NCI-H510A (cell line): ENCODE results near the gene EMD.
"Not testable (repeated sequence)": the region's sequence is repeated elsewhere in the genome, so short reads cannot be mapped to it uniquely, and the experiment has no call there.

Source experiments
- DNase-seq: peaks from one replicate; lab custom pipeline; 2025; lab: John Stamatoyannopoulos, UW

The EMD gene

DNA sequence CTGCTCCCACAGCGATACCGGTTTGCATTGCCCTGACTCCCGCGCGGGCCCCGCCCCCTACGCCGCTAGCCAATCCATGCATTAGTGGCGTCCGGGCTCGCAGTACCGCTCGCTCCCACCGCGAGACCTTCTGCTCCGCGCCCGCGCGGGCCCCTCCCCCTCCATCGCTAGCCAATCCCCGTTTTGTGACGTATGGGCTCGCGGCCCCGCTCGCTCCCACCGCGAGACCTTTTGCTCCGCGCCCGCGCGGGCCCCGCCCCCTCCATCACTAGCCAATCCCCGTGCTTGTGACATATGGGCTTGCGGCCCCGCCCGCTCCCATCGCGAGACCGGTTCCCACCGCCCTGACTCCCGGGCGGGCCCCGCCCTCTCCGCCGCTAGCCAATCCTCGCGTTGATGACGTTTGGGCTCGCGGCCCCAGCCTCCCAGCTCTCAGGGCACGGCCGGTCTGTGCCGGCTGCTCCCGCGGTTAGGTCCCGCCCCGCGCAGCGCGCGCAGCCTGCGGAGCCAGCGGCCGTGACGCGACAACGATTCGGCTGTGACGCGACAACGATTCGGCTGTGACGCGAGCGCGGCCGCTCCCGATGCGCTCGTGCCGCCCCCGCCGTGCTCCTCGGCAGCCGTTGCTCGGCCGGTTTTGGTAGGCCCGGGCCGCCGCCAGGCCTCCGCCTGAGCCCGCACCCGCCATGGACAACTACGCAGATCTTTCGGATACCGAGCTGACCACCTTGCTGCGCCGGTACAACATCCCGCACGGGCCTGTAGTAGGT, at the start of gene EMD:
EMD (plus strand) TSS at position 497 of the 770 bp plus-strand sequence; CDS start at position 687, 190 bp downstream.
- DNase-seq = peak; percentile 99

DNA sequence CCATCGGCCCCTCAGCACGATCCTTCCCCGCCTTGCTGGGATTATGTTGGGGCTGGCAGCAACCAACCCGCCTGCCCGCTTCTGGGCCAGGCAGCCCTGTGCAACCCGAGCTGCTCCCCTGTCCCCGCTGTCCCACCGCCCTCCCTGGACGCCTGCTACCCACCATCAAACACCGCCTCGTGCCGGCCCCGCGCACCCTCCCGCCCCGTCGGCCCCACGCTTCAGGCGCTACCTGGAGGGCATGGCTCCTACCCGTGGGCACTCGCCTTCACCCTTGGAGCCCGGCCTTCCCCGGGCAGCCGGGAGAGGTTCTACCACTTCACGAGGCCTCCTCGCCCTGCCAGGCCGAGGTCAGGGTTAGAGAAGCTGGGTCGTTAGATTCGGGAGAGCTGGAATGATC, 46.5 kb upstream of the EMD start:
- no peak for DNase-seq

DNA sequence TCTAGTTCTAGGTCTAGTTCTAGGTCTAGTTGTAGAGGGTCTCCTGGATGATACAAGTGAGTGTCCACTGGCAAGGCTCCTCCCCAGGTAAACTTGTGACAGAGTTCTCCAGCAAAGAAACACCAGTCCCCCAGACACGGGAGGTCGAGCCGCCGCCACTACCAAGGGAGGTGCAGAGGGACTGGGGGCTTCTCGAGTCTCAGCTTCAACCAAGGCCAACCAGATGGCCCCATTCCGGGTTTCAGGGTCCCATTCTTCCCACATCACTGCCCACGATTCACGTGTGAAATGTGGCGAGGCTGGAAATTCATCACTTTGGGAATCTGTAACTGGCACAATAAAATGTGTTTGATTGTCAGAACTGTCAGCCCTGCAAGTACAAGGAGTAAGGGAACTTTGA, 46.0 kb upstream of the EMD start:
- DNase-seq = no peak

- no peak for DNase-seq
Observed at GRCh38 chrX:154333837-154334271, 45.2 kb upstream of the EMD start.

- no peak for DNase-seq
Observed at GRCh38 chrX:154334496-154334895, 44.6 kb upstream of the EMD start.

DNA sequence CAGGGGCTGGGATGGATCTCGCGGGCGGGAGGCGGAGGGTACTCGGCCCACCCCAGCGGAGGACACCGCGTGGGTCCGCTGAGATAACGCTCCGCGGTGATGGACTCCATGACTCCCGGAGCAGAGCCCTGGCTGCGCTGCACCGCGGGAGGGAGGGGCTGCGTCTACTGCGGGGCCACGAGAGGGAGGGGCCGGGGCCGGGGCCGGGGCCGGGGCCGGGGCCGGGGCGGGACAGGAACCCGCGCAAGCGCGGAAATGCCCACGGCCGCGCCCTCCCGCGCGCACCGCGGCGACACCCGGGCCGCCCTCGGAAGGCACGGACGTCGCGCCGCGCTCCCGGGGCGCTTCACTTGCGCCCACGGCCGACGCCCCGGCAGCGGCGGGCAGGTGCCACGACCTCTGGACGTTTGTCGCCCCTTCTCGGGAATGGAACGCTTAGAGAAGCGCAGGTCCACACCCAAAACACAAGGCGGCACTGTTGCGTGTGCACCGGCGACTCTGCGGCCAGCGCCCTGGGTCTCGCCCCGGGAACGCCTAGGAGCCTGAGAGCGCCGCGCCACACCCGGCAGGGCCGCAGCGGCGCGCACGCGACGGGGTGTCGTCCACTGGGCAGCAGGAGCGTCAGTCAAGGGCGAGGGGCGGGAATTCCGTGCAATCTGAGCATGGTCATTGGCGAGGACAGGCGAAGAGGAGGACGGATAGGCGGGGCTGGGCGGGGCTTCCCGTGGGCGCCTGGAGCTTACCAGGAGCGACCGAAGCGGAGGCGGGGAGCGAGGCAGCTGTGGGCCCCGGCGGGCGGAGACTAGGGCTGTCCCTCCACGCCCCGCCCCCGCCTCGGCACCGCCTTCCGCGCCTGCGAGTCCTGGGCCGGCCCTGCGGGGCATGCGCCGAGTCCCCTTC, 37.4 kb upstream of the EMD start:
- DNase-seq = not testable (repeated sequence)

- DNase-seq = not testable (repeated sequence)
Observed at GRCh38 chrX:154343063-154343462, 36.0 kb upstream of the EMD start.

DNA sequence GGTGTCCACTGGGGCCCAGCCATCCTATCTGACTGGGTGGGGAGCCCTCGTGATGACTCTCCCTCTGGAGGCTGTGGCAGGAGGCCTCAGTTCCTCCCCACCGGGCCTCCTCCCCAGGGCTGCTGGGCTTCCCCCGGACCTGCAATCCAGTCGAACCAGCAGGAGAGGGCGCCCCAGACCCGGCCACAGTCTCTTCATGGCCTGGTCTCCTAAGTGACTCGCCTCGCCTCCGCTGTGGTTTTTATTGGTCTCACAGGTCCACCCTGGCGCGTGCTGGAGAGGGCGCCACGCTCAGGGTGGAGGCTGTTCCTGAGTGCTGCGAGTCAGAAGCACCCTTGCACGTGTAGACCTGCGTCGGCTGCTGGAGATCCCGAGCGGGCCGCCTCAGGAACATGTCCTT, 35.5 kb upstream of the EMD start:
- DNase-seq = not testable (repeated sequence)

DNA sequence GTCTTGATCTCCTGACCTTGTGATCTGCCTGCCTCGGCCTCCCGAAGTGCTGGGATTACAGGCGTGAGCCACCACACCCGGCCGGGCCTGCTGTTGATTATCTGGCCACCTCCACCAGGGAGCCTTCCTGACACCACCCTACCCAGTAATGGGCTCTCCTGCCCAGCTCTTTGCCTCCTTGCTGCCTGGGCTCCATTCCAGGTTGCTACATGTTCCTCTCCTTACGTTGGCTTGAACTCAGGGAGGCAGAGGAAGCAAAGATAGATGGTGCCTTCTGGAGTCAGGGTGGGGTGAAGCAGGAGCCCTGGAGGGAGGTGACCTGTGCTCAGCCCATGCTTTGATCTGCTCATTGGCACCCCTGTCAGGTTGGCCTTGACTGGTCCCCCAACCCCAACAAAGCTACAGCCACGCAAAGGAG, 31.0 kb upstream of the EMD start:
- no peak for DNase-seq

GRCh38 chrX:154348646-154349358, 30.3 kb upstream of the EMD start:
- no peak for DNase-seq

DNA sequence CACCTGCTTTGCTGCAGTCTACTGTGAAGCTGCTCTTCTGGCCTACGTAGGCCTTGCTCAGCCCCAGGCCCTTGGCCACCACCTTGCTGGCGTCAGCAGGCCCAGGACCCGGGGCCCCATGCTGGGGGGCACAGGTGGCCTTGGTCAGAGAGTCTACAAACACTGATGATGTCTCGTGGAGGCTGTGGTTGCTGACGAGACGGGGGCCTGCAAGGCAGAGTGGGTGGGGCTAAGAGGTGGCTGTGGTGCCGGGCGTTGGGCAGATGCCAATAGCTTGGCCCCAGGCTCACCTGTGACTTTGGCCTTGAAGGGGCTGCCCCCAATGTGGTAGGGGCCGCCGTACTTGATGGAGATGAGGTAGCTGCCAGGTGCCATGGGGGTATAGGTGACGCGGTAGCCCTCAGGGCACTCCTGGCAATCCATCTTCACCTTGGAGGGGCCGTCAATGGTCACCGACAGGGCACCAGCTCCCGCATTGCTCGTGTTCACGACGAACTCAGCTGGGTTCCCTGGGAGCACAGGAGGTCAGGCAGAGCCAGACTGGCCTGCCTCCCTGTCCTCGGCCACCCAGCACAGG, 29.6 kb upstream of the EMD start:
- DNase-seq = no peak

DNA sequence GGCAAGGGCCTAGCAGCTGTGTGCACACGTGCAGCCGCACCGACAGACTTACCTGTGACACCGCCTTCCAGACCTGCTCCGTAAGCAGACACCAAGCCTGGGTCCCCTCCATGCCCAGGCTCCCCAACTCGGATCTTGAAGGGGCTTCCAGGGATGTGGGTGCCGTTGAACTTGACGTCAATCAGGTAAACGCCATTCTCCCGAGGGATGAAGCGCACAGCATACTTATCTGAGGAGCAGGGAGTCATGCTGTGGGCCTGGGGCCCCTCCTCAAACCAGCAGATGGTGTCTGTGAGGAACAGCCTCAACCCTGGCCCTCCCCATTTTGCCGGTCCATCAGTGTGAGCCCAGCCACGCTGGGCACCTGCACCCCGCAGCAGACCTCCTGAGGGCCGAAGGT, 29.1 kb upstream of the EMD start:
- DNase-seq = no peak

- no peak for DNase-seq
Observed at GRCh38 chrX:154350429-154351182, 28.5 kb upstream of the EMD start.

DNA sequence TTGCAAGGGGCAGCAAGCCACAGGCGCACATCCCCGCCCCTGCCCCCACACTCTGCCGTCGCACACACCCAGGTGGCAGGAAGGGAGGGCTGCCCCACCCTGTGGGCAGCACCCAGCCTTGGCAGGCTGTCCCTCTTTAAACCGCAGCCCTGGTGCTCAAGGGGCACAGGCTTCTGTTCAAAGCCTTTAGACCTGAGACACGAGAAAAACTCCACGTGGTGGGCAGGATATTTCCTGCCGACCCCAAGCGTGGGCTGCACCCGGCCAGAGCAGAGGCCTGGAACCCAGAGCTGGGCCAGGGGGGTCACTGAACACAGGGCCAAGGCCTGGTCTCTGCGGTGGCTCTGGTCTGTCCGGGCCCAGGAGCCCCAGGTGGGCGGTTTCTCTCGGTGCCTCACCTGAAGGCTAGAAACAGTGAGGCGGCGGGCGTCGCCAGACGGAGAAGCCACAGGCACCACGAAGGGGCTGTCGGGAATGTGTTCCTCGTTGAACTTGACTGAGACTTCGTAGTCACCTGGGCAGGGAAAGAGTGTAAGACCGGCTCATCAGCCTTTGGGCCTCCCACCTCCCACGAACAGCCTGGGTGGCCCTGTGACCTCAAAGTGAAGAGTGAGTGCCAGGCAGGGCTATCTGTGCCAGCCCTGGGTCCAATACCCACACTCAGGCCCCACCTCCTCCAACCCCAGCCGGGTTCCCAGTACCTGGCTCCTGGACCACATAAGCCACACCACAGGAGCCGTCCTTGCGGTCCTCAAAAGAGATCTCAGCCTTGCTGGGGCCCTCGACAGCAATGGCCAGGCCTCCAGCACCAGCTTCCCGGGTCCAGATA, 27.7 kb upstream of the EMD start:
- no peak for DNase-seq

- no peak for DNase-seq
Observed at GRCh38 chrX:154352012-154352401, 27.1 kb upstream of the EMD start.

DNA sequence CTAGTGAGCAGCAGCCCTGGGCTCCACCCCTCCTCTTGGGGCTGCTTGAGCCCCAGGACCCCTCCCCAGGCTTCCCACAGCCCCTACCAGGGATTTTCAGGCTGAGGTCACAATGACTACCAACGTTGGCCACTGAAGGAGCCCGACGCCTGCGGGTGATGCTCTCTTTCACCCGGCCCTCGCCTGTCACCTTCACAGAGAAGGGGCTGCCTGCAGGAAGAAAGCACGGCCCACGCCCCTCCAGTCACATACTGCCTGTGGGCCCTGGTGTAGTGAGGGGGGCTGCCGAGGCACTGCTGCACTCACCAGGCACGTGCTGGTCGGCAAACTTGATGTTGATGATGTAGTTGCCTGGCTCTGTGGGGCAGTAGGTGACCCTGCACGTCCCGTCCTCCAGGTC, 26.6 kb upstream of the EMD start:
- no peak for DNase-seq

GRCh38 chrX:154353172-154353843, 25.8 kb upstream of the EMD start:
- DNase-seq = no peak

GRCh38 chrX:154354013-154354412, 25.1 kb upstream of the EMD start:
- DNase-seq = no peak

GRCh38 chrX:154354516-154354915, 24.6 kb upstream of the EMD start:
- DNase-seq = no peak
